Calu3 (cell line): ENCODE results near the gene CRYBB2. TPM values are rescaled to one million over a fixed set of nuclear protein-coding genes. Genes with fewer than 3 reads are reported as not detected.

ENCODE experiments used
- Bru-seq: library from RNA; stranded (reverse); fragments of 400-500 nt; gene quantifications from one replicate; lab custom pipeline; 2021; lab: Mats Ljungman, UMichigan
- BruChase-seq, 2 experiments: library from RNA; stranded (reverse); fragments of 400-500 nt; gene quantifications; one replicate each; lab custom pipeline; 2021; lab: Mats Ljungman, UMichigan
- BruUV-seq: library from RNA; stranded (reverse); fragments of 400-500 nt; replicated peaks from 2 replicates; lab custom pipeline; 2021; lab: Mats Ljungman, UMichigan
- CTCF ChIA-PET: fragments of 300-600 bp; sonication (Branson Sonifier 250); formaldehyde crosslinking; loops from one replicate; lab custom pipeline; 2022; ENCODE audit warnings: antibody characterized with exemption; lab: Charles Lee
- DNase-seq: peaks from one replicate; pipeline ENCODE4 v3.0.0; 2022
- H3K27ac Mint-ChIP-seq: one replicate; pipeline ENCODE4 v1.8.0; 2022; ENCODE audit warnings: mixed read lengths; ENCODE audit not compliant: unreplicated experiment
- H3K27me3 Mint-ChIP-seq: one replicate; pipeline ENCODE4 v1.8.0; 2022; ENCODE audit warnings: mixed read lengths; ENCODE audit not compliant: unreplicated experiment
- H3K36me3 Mint-ChIP-seq: one replicate; pipeline ENCODE4 v1.8.0; 2022; ENCODE audit warnings: mild to moderate bottlenecking, moderate library complexity, mixed read lengths; ENCODE audit not compliant: insufficient read depth, unreplicated experiment
- H3K4me1 Mint-ChIP-seq: one replicate; pipeline ENCODE4 v1.8.0; 2022; ENCODE audit warnings: mild to moderate bottlenecking, low read depth, mixed read lengths; ENCODE audit not compliant: unreplicated experiment
- H3K4me3 Mint-ChIP-seq: one replicate; pipeline ENCODE4 v1.8.0; 2022; ENCODE audit warnings: mild to moderate bottlenecking, low read depth, moderate library complexity, mixed read lengths; ENCODE audit not compliant: unreplicated experiment
- H3K9me3 Mint-ChIP-seq: one replicate; pipeline ENCODE4 v1.8.0; 2022; ENCODE audit warnings: low read depth, mixed read lengths; ENCODE audit not compliant: unreplicated experiment
- CTCF ChIP-seq: fragments of 200-600 bp; IDR thresholded peaks from one replicate; pipeline ENCODE4 v1.8.0; 2022; ENCODE audit warnings: antibody characterized with exemption; ENCODE audit not compliant: unreplicated experiment
- intact Hi-C: fragments of 100-400 bp; cut with micrococcal nuclease; formaldehyde crosslinking; loops from one replicate; pipeline ENCODE4 v1.10.0; 2022; ENCODE audit not compliant: unreplicated experiment
- long read RNA-seq: library from polyadenylated mRNA; stranded (forward); transcript quantifications from one replicate; pipeline ENCODE4 v2.0.0, GENCODE V29; 2022
- total RNA-seq: library from RNA; stranded (reverse); gene quantifications from 2 replicates; pipeline ENCODE4 v1.2.3, GENCODE V29; 2022

Gene CRYBB2
- 0.42 TPM in 1 of 2 replicates, not detected in the other for total RNA-seq
- percentile 43 among the genes with signal in this experiment for Bru-seq, nascent RNA
- percentile 33 among the genes with signal in this experiment for BruChase-seq, experiment 1, labeled RNA remaining after a 6-hour chase
- percentile 24 among the genes with signal in this experiment for BruChase-seq, experiment 2, labeled RNA remaining after a 2-hour chase
- long read RNA-seq, result 0 reads

- H3K36me3 Mint-ChIP-seq, result no peaks in the 10 kb centered on the region
- DNase-seq, result no peak
- H3K9me3 Mint-ChIP-seq, result no peaks in the 10 kb centered on the region
- H3K4me1 Mint-ChIP-seq, result no peaks in the 10 kb centered on the region
- no TSS peak for BruUV-seq
- H3K27ac Mint-ChIP-seq, result no peak within 1 kb of the TSS
- CTCF ChIA-PET, result no interaction called here
- intact Hi-C loops, result no loop called here
- peaks cover 49% of the 10 kb centered on the region for H3K27me3 Mint-ChIP-seq
- H3K4me3 Mint-ChIP-seq, result no peak within 1 kb of the TSS
- TF ChIP-seq CTCF, result no peak
Observed at GRCh38 chr22:25219211-25219689, at the start of gene CRYBB2. TSS of gene CRYBB2 (plus strand) at chr22:25219639. CDS start at chr22:25221430, 1,791 bp downstream.

GRCh38 chr22:25170426-25170980, 48.9 kb upstream of the CRYBB2 start:
- BruUV-seq, result no TSS peak
- no peak for TF ChIP-seq CTCF
- no peak for DNase-seq
- H3K4me1 Mint-ChIP-seq, result peaks cover 43% of the 10 kb centered on the region
- no peaks in the 10 kb centered on the region for H3K27me3 Mint-ChIP-seq
- intact Hi-C loops, result loop anchor here (5.0 kb wide), 1 partner anchor 58 kb away; no protein-coding TSS in a partner anchor
- H3K36me3 Mint-ChIP-seq, result peaks cover 18% of the 10 kb centered on the region
- CTCF ChIA-PET, result interaction anchor here (2.7 kb wide), 1 partner anchor 60 kb away, joined by 15 read pairs; no protein-coding TSS in a partner anchor
- peak overlapping the region; percentile 39 for H3K27ac Mint-ChIP-seq
- H3K9me3 Mint-ChIP-seq, result no peaks in the 10 kb centered on the region
- no peak overlapping the region for H3K4me3 Mint-ChIP-seq

GRCh38 chr22:25172153-25172552, 47.3 kb upstream of the CRYBB2 start:
- intact Hi-C loops, result loop anchor here (1.0 to 5.0 kb wide), 2 partner anchors 60 to 91 kb away; no protein-coding TSS in a partner anchor
- no TSS peak for BruUV-seq
- DNase-seq, result peak; percentile 72
- Mint-ChIP-seq H3K4me1 (peaks cover 26% of the 10 kb centered on the region), H3K27ac (no peak overlapping the region), H3K27me3 (no peaks in the 10 kb centered on the region), H3K4me3 (no peak overlapping the region), H3K36me3 (peaks cover 26% of the 10 kb centered on the region), H3K9me3 (no peaks in the 10 kb centered on the region)
- peak; percentile 76 for TF ChIP-seq CTCF
- CTCF ChIA-PET, result interaction anchor here (0.9 to 1.6 kb wide), 3 partner anchors 61 to 91 kb away, joined by 3 to 8 read pairs (median 8); no protein-coding TSS in a partner anchor

- TF ChIP-seq CTCF, result no peak
- CTCF ChIA-PET, result no interaction called here
- Mint-ChIP-seq H3K4me3 (no peak overlapping the region), H3K36me3 (peaks cover 25% of the 10 kb centered on the region), H3K4me1 (peaks cover 5% of the 10 kb centered on the region), H3K9me3 (no peaks in the 10 kb centered on the region), H3K27me3 (no peaks in the 10 kb centered on the region), H3K27ac (no peak overlapping the region)
- DNase-seq, result no peak
- intact Hi-C loops, result loop anchor here (5.0 kb wide), 1 partner anchor 62 kb away; no protein-coding TSS in a partner anchor
- no TSS peak for BruUV-seq
Observed at GRCh38 chr22:25174156-25174887, 45.1 kb upstream of the CRYBB2 start.
